Measurements from ENCODE around the gene IKZF3.
"Not testable (repeated sequence)": the region's sequence is repeated elsewhere in the genome, so short reads cannot be mapped to it uniquely, and the experiment has no call there.

IKZF3 gene

GRCh38 chr17:39739885-39740356 lies 124.2 kb downstream of the IKZF3 start:
- no peak for DNase-seq (ENCODE audit: low read depth in 2 of 2)

GRCh38 chr17:39738983-39739884 lies 124.9 kb downstream of the IKZF3 start:
- no peak for DNase-seq (ENCODE audit: low read depth in 2 of 2)

- DNase-seq (ENCODE audit: low read depth in 2 of 2), result peak; percentile 28 to 47
These were observed 125.6 kb downstream of the IKZF3 start for GRCh38 chr17:39738568-39738901.

GRCh38 chr17:39737760-39738567 lies 126.1 kb downstream of the IKZF3 start, which contains the start of gene GRB7:
TSS of gene GRB7 (plus strand) at chr17:39737938. CDS start at chr17:39742302, 4,364 bp downstream.
- DNase-seq (ENCODE audit: low read depth in 2 of 2), result no peak

GRCh38 chr17:39737206-39737759 lies 126.8 kb downstream of the IKZF3 start:
- DNase-seq (ENCODE audit: low read depth in 2 of 2), result no peak

GRCh38 chr17:39736319-39737165 lies 127.6 kb downstream of the IKZF3 start:
- no peak for DNase-seq (ENCODE audit: low read depth in 2 of 2)

- DNase-seq (ENCODE audit: low read depth in 2 of 2), result no peak
These were observed 128.2 kb downstream of the IKZF3 start for GRCh38 chr17:39735882-39736281.

- DNase-seq (ENCODE audit: low read depth in 2 of 2), result no peak
These were observed 131.5 kb downstream of the IKZF3 start for GRCh38 chr17:39732586-39732985.

GRCh38 chr17:39730095-39730921 lies 133.8 kb downstream of the IKZF3 start, which contains the start of gene MIEN1:
TSS of gene MIEN1 (minus strand) at chr17:39730532. CDS start at chr17:39730495, 37 bp downstream.
- DNase-seq (ENCODE audit: low read depth in 2 of 2), result peak; percentile 92 to 97

- no peak for DNase-seq (ENCODE audit: low read depth in 2 of 2)
These were observed 134.7 kb downstream of the IKZF3 start for GRCh38 chr17:39729280-39729851.

GRCh38 chr17:39727556-39727955 lies 136.6 kb downstream of the IKZF3 start:
- no peak for DNase-seq (ENCODE audit: low read depth in 2 of 2)

GRCh38 chr17:39726617-39727016 lies 137.5 kb downstream of the IKZF3 start:
- DNase-seq (ENCODE audit: low read depth in 2 of 2), result no peak

GRCh38 chr17:39725923-39726322 lies 138.2 kb downstream of the IKZF3 start:
- not testable (repeated sequence) for DNase-seq (ENCODE audit: low read depth in 2 of 2)

GRCh38 chr17:39724731-39725130 lies 139.4 kb downstream of the IKZF3 start:
- DNase-seq (ENCODE audit: low read depth in 2 of 2), result no peak

GRCh38 chr17:39722965-39723848 lies 140.9 kb downstream of the IKZF3 start:
- no peak for DNase-seq (ENCODE audit: low read depth in 2 of 2)

GRCh38 chr17:39722104-39722503 lies 142.0 kb downstream of the IKZF3 start:
- DNase-seq (ENCODE audit: low read depth in 2 of 2), result no peak

GRCh38 chr17:39719563-39720355 lies 144.4 kb downstream of the IKZF3 start:
- DNase-seq (ENCODE audit: low read depth in 2 of 2), result no peak

- DNase-seq (ENCODE audit: low read depth in 2 of 2), result no peak
These were observed 146.5 kb downstream of the IKZF3 start for GRCh38 chr17:39717660-39718059.

All from activated CD4-positive, alpha-beta T cell treated with anti-CD3 and anti-CD28 coated beads for 24 hours (primary cell).